HG03025 (cell line): ENCODE results near the gene DNAH1.

Experiments
- ATAC-seq: cut with Tn5 transposase; IDR thresholded peaks from one replicate; pipeline ENCODE4 v1.9.1; 2021; ENCODE audit warnings: mild to moderate bottlenecking, moderate library complexity; ENCODE audit not compliant: unreplicated experiment, low FRiP score

Gene DNAH1

DNA sequence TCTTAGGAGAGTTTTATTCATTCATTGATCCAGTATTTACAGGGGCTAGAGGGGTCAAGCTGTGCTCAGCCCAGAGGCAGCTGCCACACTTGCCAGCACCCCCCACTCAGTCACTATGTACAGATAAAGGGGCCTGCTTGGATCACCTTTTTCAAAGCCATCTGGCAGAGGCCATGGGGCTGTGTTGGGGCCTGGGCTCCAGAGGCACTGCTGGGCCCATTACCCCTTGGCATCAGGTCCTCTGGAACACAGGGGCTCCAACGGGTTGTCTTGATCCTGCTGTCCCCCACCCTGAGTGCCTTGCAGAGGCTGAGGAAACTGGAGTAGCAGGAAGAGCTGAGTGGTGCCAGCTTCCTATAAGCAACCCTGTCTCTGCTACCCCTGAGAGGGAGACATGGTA, 84.9 kb downstream of the DNAH1 start:
- ATAC-seq: no peak

DNA sequence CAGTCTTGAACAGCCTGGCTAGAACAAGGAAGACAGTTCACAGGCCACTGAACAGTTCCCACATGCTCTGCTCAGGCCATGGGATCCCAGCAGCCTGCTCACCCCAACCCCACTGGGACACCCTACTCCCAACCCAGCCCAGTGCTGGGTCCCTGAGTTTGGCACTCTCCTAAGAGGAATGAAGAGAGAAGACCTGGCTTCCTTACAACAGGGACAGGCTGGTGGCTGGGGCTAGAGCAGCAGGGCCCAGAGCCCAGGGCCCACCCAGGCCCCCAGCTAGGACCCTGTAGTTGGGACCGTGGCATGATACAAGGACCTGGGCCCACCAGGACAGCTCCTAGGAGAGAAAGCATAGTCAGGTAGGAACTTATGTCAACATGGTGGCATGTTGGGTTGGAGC, 85.4 kb downstream of the DNAH1 start:
- no peak for ATAC-seq

DNA sequence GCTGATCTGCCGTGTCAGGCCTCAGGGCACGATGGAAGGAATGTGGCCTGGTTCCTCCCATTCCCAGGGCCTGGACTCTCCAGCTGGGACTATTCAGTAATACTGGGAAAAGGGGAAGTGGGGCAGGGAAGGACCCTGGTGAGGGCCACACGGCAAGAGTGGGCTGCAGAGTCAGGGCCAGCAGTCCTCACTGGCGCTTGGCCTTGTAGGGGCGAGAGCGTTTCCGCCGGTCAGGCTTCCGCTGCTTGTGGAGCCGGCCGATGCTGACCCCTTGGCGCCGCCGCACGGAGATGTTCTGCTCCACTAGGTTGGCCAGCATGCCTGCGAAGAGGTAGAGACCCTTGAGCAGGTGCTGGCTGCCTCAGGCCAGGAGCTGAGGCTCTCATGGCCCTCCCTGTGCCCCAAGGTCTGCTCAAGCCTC, 86.0 kb downstream of the DNAH1 start:
- no peak for ATAC-seq

DNA sequence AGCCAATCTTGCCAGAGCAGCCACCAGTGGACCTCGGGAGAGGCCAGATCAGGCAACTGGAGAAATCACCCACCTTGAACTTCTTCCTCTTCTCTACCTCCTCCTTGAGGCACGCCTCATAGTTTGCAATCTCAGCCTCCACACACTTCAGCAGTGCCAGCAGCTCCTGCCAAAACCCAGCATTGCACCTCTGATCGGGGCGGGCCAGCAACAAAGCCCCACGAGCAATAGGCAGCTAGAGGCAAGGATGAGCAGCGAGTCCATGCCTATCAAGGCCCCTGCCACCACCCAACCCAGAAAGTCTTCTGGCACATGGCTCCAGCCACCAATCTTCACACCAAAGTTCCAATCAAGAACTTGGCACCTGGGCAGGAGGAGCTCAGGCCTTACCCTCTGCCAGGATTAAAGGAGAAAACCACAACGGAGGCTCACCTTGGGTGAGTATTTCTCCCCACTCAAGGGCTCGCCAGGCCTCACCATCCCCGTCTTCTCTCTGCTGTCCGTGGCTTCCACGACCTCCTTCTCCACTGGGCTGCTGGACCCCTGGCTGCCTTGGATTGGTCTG, 86.7 kb downstream of the DNAH1 start:
- no peak for ATAC-seq

DNA sequence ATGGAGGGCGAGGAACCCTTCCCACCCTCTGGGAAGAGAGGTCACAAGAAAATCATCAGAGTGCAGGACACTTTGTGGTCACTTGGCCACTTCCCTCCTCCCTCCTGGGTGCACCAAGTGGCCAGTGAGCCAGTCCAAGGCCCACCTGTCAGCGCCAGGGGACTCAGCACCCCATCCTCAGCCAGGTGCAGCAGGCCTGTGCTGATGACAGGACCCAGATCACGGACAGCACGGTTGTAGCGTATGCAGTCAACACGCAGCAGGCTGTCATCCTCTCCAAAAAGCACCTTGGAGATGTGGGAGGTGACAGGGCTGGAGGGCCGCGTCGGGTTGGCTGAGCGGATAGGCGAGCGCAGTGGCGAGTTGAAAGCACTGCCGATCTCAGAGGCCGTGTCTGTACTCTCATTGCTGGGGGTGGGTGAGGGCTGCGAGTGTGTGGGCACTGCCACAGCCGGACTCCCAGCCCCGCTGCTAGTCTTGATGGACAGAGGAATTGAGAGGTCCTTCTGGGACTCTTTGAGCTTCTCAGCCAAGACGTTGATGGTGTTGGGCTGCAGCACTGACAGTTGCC, 87.2 kb downstream of the DNAH1 start:
- ATAC-seq: no peak

DNA sequence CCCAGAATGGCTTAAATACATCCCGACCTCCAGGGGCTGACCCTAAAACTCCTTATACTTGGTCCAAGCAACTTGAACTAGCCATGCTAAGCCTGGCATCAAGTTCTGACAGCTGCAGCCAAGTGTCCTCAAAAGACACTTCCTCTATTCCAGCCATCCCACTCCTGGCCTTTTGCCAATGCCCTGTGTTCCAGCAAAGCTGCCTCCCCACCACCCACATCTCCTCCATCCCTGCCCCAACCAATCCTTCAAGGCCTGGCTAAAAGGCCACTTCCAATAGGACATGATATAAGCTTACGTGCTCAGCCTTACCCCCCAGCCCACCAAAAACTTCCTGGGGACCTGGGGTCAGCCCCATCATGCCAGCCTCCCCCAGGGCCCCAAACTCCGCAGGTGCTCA, 87.8 kb downstream of the DNAH1 start:
- ATAC-seq: no peak

DNA sequence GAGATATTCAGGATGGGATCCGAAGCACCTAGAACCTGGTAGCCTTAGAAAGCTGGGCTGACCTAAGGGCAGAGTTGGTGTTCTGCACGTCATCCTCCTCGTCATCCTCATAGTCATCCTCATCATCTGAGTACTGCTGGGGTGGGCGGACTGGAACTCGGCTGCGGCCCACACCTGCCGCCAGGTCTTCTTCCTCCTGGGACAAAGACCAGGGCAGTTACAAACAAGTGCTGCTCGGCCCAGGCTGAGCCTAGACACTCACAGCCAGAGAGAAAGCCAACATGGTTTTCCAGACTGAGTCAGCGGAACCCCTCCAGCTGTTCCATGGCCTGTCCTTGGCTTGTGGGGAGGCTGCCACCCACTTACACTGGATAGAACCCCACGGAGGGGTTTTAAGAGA, 88.3 kb downstream of the DNAH1 start:
- ATAC-seq: no peak

DNA sequence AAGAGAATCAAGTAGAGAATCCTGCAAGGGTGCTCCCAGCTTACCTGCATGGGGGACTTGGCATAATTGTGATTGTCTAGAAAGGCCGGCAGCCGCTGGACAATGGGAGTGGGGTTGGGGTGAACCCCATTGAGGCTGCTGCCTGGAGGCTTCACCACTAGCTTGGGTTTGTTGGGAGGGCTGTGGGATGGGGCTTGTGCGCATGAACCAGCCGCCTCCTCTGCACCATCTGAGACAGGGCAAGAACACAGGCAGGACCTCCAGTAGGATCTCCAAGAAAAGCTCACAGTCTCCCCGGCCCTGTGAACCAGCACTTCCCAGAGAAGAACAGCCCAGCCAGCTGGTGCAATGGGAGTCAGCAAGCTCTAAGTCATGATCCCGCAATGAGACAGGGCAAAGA, 88.9 kb downstream of the DNAH1 start:
- ATAC-seq: no peak

DNA sequence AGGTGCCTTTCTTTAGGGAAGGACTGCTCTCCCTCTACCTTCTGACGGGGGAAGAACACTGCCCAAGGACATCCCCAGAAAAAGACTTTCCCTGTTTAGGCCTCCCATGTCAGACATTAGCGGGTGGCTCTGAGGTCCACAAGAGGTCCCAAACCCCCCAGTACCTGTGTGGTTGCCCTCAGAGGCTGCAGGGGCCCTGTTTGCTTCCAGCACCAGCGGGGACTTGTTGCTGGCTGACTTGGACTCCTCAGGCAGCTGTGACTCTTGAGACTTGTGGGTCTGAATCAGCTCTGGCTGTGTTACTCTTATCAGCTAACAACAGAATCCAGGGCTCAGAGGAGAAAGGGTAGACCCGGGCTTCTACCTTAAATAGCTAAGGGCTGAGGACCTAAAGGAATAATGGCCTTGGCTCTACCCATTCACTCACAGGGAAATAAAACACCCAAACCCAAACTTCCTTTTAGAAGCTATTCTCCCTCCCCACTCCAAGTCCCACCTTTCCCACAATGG, 89.5 kb downstream of the DNAH1 start:
- ATAC-seq: no peak

DNA sequence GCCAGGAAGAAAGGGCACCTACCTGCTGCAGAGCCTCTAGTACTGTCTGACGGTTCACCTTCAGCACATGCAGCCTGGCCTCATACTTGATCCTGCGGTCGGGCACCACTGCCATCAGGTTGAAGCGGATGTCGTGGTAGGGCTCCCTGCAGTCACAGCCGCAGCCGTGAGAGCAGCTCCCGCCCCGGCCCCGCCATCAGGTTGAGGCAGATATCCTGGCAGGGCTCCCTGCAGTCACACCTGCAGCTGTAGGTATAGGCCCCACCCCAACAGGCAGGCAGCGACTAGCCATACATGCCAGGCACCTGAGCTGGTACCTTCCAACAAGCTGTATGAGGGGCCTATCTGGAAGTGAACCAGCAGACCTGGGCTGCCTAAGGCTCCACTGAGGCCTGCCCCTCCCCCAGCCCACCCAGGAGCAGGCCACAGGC, 90.1 kb downstream of the DNAH1 start:
- ATAC-seq: no peak

DNA sequence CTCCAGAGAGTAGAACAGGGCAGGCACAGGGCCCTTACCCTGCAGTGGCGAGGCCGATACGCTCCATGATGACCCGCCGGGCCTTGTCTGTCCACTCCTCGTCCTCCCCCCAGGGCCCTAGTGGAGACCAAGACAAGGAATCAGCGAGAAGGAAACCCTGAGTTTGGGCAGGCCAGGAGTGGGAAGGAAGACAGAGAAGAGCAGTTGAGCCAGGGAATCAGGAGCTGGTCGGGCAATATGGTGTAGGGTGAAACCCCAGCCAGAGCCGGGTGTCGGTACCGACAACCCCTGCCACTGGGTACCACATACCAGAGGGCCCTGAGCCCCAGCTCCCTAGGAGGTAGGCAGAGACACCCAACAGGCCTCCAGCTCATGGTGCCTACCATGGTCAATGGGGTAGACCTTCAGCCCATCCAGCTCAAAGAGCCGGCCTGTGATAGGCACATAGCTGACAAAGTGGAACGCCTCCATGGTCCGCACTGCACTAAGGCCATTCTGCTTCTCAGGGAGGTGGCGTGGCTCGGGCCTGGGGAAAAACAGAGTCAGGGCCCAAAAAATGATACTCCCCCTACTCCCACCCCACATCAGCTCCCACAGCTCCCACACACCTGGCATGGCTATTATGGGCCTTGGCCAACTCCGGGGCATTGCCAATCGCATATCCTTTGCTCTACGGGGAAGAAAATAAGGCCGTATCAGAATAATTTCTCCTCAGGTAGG, 90.8 kb downstream of the DNAH1 start:
- ATAC-seq: no peak

DNA sequence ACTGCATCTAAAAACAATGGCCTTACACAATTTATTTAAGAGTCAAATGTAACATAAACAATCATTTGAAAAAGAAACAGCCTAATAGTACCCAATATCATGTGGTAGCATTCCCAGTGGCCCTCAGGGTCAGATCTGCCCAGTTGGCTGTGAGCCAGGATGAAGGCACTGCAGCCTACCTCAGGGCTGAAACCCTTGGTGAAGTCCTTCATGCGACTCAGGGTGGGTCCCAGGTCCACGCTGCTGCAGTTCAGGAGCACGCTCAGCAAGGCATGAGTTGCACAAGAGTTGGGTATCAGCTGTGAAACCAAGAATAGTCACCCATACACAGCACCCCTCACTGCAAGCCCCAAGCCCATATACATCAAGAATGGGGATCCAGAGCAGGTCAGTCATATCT, 91.7 kb downstream of the DNAH1 start:
- no peak for ATAC-seq

DNA sequence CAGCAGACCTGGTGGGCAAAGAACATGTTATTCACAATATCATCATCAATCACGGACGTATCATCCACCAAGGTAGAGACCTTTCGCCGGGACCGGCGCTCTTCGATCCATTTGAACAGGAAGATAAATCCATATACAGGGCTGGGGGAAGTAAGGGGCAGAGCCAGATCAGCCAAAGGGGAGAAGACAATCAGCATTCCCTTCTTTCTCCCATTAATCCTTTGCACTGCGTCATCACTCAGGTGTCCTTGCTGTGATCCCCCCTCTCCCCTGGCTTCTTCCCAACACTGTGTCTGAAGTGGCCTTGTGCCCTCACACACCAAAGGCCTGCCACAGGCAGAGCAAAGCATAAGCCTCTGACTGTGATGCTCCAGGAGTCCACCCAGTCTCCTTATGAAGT, 92.3 kb downstream of the DNAH1 start:
- ATAC-seq: no peak

DNA sequence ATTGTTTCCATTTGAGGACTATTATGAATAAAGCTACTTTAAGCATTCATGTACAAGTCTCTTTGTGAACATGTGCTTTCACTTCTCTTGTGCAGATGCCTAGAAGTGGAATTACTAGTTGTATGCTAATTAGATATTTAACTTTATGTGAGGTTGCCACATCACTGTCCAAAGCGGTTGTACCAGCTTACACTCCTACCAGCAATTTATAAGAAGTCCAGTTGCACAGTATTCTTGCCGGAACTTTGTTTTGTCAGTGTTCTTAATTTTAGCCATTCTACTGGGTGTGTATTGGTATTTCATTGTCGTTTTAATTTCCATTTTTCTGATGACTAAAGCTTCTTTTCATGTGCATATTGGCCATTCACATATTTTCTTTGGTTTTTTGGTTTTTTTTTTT, 99.7 kb downstream of the DNAH1 start:
- ATAC-seq: no peak

DNA sequence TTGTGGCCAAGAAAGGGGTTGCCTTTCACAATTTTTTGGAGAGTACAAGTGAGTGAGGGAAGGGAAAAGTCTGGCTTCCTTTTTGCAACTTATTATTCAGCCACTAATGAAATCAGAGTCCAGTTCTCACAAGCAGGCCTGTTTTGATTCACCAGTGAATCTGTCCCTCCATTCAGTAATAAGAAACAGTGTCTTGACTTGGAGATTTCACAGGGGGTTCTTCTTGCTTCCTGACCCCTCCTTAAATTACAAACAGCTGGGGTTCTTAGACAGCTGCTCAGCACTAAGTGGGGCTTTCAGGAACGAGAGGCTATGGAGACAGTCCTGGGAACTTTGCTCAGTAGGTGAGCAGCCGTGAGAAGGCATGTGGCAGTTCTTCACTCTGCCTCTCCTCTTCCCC, 104.3 kb downstream of the DNAH1 start:
- no peak for ATAC-seq

DNA sequence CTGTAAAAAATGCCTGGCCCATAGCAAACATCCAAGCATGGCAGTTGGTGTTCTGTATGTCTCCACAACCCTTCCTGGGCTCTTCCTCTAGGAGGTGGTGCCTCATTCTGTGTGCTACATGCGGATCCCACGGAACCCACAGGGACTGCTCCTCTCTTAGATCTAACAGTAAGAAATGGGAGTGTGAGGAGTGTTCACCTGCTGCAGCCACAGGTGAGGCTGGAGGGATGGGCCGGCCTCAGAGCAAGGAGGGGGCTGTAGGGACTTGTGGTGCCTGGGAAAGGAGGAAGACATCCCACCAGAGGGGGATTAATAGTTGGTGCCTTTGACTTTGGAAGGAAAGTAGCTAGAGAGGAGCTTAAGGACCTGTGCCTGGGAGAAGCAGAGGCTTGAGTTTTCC, 106.5 kb downstream of the DNAH1 start:
- ATAC-seq: no peak

DNA sequence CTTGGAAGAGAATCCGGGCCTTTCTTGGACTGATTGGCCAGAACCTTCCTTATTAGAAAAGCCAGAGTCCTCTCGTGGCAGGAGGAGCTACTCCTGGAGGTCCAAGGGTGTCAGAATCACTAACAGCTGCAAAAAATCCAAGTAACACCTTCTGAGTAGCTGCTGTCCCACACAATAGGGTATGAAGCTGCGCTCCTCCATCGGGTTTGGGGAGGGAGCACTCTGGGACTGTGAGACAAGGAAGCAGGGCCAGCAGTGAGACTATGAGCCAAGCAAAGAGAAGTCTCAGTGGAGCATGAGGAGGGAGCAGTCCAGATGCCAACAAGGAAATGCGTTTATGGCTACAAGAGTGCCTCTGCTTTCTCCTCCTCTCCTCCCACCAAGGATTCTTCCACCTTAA, 107.1 kb downstream of the DNAH1 start:
- no peak for ATAC-seq

DNA sequence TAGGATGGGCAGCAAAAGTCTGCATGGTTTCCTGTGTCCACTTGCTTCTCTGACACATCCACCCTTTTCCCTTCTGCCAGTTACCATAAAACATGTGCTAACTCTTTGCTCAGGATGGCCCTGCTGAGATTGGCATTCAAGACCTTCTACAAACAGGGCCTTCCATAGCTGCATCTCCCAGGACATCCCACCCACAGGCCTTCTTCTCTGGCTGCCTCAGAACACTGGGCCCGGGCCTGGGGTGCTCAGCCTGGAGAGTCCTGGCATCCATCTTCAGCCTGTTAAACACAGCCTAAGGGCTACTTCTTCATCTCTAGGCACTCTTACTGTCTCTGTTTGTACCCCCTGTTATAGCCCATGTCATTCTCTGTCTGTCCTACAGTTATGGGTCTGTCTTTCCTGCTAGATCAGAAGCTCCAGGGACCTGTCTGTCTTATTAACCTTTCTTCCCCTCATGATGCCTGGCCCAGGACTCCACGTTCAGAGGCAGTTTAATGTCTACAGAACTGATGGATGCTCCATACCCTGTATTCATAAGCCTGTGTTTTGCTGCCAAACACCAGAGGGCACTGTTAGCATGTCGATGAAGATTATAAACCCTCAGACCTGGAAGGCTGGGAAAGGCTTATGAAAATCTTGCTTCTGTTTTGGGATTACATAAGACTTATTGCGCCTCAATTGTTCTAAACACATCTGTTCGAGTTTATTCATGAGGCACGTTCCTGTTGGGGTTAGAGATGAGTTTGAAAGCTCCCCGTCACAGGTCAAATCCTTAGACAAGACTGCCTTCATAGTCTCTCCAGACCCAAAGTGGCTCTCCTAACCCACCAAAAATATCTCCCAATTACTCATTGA, 112.3 kb downstream of the DNAH1 start:
- ATAC-seq: no peak

DNA sequence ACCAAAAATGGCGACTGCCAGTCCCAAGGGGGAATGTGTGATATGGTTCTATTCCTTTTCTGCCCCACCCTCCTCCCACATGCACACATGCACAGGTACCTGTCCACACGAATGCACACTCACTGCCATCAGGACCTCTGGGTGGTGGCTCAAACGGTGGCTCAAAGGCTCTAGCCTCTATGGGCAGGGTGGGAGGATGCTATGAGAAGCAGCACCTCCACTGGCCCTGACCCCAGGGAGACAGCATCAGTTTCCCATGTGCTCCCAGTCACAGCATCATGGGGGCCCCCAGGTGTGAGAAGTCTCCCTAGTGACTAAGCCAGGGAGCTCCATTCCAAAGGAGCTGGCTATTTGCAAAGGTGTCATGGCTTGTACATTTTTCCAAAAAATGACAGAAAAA, 112.9 kb downstream of the DNAH1 start:
- ATAC-seq: no peak

DNA sequence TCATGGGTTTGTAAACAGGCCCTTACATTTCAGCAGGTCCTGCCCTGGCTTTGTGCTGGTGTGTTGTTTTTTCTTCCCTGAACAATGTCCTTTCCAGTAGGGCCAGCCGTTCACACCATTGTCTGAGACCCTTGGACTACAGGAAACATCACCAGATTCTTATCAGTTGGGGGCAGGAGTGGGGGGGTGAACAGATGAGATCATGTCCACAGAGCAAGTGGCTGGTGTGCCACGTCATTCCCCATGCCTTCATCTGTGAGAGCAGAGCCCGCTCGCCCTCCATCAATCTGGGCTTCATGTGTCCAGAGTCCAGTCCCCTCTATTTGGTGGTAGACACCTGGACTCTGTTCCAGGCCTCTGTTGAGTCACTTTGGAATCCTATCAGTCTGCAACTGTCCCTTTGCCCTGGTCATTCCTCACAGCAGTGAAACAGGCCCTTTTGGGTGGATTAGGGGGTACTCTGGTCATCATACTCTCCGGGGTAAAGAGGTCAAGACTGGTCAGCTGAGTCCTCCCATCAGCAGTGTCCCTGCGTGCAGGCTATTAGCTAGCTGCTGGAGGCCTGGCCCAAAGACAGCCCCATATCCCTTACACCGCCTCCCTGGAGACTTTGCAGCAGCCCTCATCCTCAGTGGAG, 113.8 kb downstream of the DNAH1 start:
- ATAC-seq: no peak

DNA sequence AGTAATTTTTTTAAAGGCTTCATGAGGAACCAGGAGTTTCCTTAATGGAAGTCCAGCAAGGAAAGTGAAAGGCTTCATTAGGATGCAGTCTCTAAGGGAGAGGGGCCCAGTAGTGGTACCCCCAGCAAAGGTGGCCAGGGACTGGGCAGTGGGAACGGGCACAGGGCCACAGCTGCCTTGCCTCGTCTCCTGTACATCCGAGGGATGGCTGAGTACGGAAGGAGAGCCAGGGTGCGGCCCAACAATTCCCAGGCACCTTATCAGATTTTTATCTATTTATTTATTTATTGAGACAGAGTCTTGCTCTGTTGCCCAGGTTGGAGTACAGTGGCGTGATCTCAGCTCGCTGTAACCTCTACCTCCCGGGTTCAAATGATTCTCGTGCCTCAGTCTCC, 114.3 kb downstream of the DNAH1 start:
- no peak for ATAC-seq
